ENCODE results near the gene CFH.
"Not testable (repeated sequence)": the region's sequence is repeated elsewhere in the genome, so short reads cannot be mapped to it uniquely, and the experiment has no call there.

Gene CFH

GRCh38 chr1:196794103-196794502 is 142.3 kb downstream of the CFH start:
- not testable (repeated sequence) for H3K4me3 Mint-ChIP-seq; H3K27me3 Mint-ChIP-seq; DNase-seq (ENCODE audit: low spot score in 2 of 2); H3K36me3 Mint-ChIP-seq (ENCODE audit: insufficient read depth); H3K27ac Mint-ChIP-seq (ENCODE audit: low read depth); ATAC-seq (replicated peaks; ENCODE audit: extremely low read depth, poor library complexity, severe bottlenecking); H3K9me3 Mint-ChIP-seq; H3K4me1 Mint-ChIP-seq

Measured in central memory CD8-positive, alpha-beta T cell (primary cell).